Neural cell (in vitro differentiated cells): ENCODE results near the gene CCM2L. TPM values are rescaled to one million over a fixed set of nuclear protein-coding genes. Genes with fewer than 3 reads are reported as not detected.

Experiments used
- H2AFZ ChIP-seq: fragments of 200-600, 300-800 bp; sonication (generic), shearing (Covaris generic); 2 replicates; pipeline ENCODE4 v1.6.0; 2014; ENCODE audit warnings: low read depth, mild to moderate bottlenecking, antibody characterized with exemption, low read length, moderate library complexity
- H3F3A ChIP-seq: fragments of 200-600 bp; shearing (Covaris generic); 2 replicates; pipeline ENCODE4 v1.6.1; 2016; ENCODE audit warnings: mild to moderate bottlenecking, moderate library complexity, mixed read lengths, antibody characterized with exemption, low read length; ENCODE audit not compliant: insufficient read depth, poor library complexity, severe bottlenecking
- H3K27ac ChIP-seq: fragments of 200-600, 300-800 bp; sonication (generic), shearing (Covaris generic); 2 replicates; pipeline ENCODE4 v1.5.1; 2014; ENCODE audit warnings: mild to moderate bottlenecking, low read length, moderate library complexity
- H3K27me3 ChIP-seq: fragments of 300-800, 200-600 bp; sonication (generic), shearing (Covaris generic); 2 replicates; pipeline ENCODE4 v1.6.0; 2014; ENCODE audit warnings: mild to moderate bottlenecking, low read depth, low read length, moderate library complexity; ENCODE audit not compliant: insufficient read depth
- H3K36me3 ChIP-seq: fragments of 300-800, 200-600 bp; sonication (generic), shearing (Covaris generic); 2 replicates; pipeline ENCODE4 v1.5.1; 2014; ENCODE audit warnings: mild to moderate bottlenecking, antibody characterized with exemption, low read length, moderate library complexity; ENCODE audit not compliant: insufficient read depth
- H3K4me2 ChIP-seq: fragments of 300-800, 200-600 bp; sonication (generic), shearing (Covaris generic); 2 replicates; pipeline ENCODE4 v1.6.0; 2014; ENCODE audit warnings: mild to moderate bottlenecking, low read length
- H3K4me3 ChIP-seq: fragments of 300-800, 200-600 bp; sonication (generic), shearing (Covaris generic); 2 replicates; pipeline ENCODE4 v1.5.1; 2014; ENCODE audit warnings: mild to moderate bottlenecking, low read length, moderate library complexity
- H3K79me2 ChIP-seq: fragments of 200-600 bp; shearing (Covaris generic); replicated peaks from 2 replicates; pipeline ENCODE4 v1.6.0; 2014; ENCODE audit warnings: mild to moderate bottlenecking, low read length, moderate library complexity; ENCODE audit not compliant: insufficient read depth
- H3K9ac ChIP-seq: fragments of 300-800, 200-600 bp; sonication (generic), shearing (Covaris generic); 2 replicates; pipeline ENCODE4 v1.6.1; 2016; ENCODE audit warnings: mild to moderate bottlenecking, low read length, mixed read lengths
- H3K9me2 ChIP-seq: fragments of 200-600 bp; shearing (Covaris generic); 2 replicates; pipeline ENCODE4 v1.6.1; 2016; ENCODE audit warnings: mild to moderate bottlenecking, low read length, mixed read lengths; ENCODE audit not compliant: insufficient read depth
- H3K9me3 ChIP-seq: fragments of 200-600, 300-800 bp; sonication (generic), shearing (Covaris generic); 2 replicates; pipeline ENCODE4 v1.6.1; 2016; ENCODE audit warnings: mild to moderate bottlenecking, mixed run types, low read length, moderate library complexity, mixed read lengths
- H4K20me1 ChIP-seq: fragments of 200-600 bp; shearing (Covaris generic); 2 replicates; pipeline ENCODE4 v1.6.1; 2016; ENCODE audit warnings: mild to moderate bottlenecking, mixed run types; ENCODE audit not compliant: insufficient read depth
- CTCF ChIP-seq: fragments of 450-650 bp; IDR thresholded peaks from 2 replicates; pipeline ENCODE4 v1.5.1; 2014; ENCODE audit warnings: antibody characterized with exemption, mild to moderate bottlenecking, moderate library complexity; ENCODE audit not compliant: poor library complexity, severe bottlenecking
- EP300 ChIP-seq: fragments of 450-650 bp; conservative IDR thresholded peaks from 2 replicates; pipeline ENCODE4 v1.6.1; 2014; ENCODE audit warnings: antibody characterized with exemption, mild to moderate bottlenecking, moderate library complexity; ENCODE audit not compliant: poor library complexity, severe bottlenecking
- EZH2 ChIP-seq: fragments of 200-600, 300-800 bp; shearing (Covaris generic), sonication (generic); IDR thresholded peaks from 2 replicates; pipeline ENCODE4 v1.6.1; 2014; ENCODE audit warnings: antibody characterized with exemption, low read length, borderline replicate concordance, mild to moderate bottlenecking; ENCODE audit not compliant: insufficient read depth, poor library complexity, severe bottlenecking
- MXI1 ChIP-seq: fragments of 450-650 bp; conservative IDR thresholded peaks from 2 replicates; pipeline ENCODE4 v1.6.1; 2014; ENCODE audit warnings: antibody characterized with exemption, mild to moderate bottlenecking; ENCODE audit not compliant: poor library complexity, severe bottlenecking
- POLR2AphosphoS5 ChIP-seq: IDR thresholded peaks from 2 replicates; pipeline ENCODE4 v1.6.1; 2012
- RAD21 ChIP-seq: fragments of 450-650 bp; conservative IDR thresholded peaks from 2 replicates; pipeline ENCODE4 v1.6.1; 2014; ENCODE audit warnings: antibody characterized with exemption, mild to moderate bottlenecking, moderate library complexity
- REST ChIP-seq: IDR thresholded peaks from 2 replicates; pipeline ENCODE4 v1.6.1; 2012; ENCODE audit warnings: borderline replicate concordance
- SMC3 ChIP-seq: fragments of 450-650 bp; conservative IDR thresholded peaks from 2 replicates; pipeline ENCODE4 v1.6.1; 2014; ENCODE audit warnings: antibody characterized with exemption, mild to moderate bottlenecking, moderate library complexity; ENCODE audit not compliant: poor library complexity
- TAF1 ChIP-seq: IDR thresholded peaks from 2 replicates; pipeline ENCODE4 v1.6.1; 2012; ENCODE audit warnings: low read depth
- polyA plus RNA-seq: library from polyadenylated mRNA; depleted of rRNA; stranded (reverse); fragments of >200 nt; gene quantifications from 2 replicates; pipeline ENCODE4 v1.2.3, GENCODE V29; 2014

CCM2L gene
- polyA plus RNA-seq, 1 donor from 2014 or later: 3.0 TPM

- Histone ChIP-seq H2AFZ (no peak overlapping the region), H3F3A (no peaks in the 10 kb centered on the region), H3K27ac (no peak overlapping the region), H3K9ac (no peak overlapping the region), H3K4me2 (no peak overlapping the region), H3K9me2 (no peaks in the 10 kb centered on the region), H3K79me2 (no peaks in the 10 kb centered on the region), H4K20me1 (no peaks in the 10 kb centered on the region), H3K36me3 (no peaks in the 10 kb centered on the region), H3K9me3 (no peaks in the 10 kb centered on the region), H3K4me3 (no peak overlapping the region), H3K27me3 (no peaks in the 10 kb centered on the region)
- no peak for TF ChIP-seq RAD21
- no peak for TF ChIP-seq EP300
- no peak for TF ChIP-seq POLR2AphosphoS5
- TF ChIP-seq MXI1: no peak
- TF ChIP-seq CTCF: no peak
- no peak for TF ChIP-seq REST
- TF ChIP-seq SMC3: no peak
- no peak for TF ChIP-seq EZH2
- no peak for TF ChIP-seq TAF1
These were observed 67.0 kb downstream of the CCM2L start for GRCh38 chr20:32077190-32077589.

GRCh38 chr20:32078322-32078721 lies 68.1 kb downstream of the CCM2L start:
- Histone ChIP-seq H2AFZ (no peak overlapping the region), H3K36me3 (no peaks in the 10 kb centered on the region), H3K9me3 (no peaks in the 10 kb centered on the region)

More at GRCh38 chr20:32078322-32078721, 68.1 kb downstream of the CCM2L start:
- H3K27ac ChIP-seq: no peak overlapping the region
- H3K79me2 ChIP-seq: no peaks in the 10 kb centered on the region
- no peaks in the 10 kb centered on the region for H3K9me2 ChIP-seq
- H3K4me3 ChIP-seq: no peak overlapping the region
- no peak overlapping the region for H3K9ac ChIP-seq
- H3K27me3 ChIP-seq: no peaks in the 10 kb centered on the region
- no peaks in the 10 kb centered on the region for H4K20me1 ChIP-seq
- no peaks in the 10 kb centered on the region for H3F3A ChIP-seq
- no peak overlapping the region for H3K4me2 ChIP-seq
- TF ChIP-seq TAF1 (no peak), RAD21 (no peak), SMC3 (no peak), REST (no peak), CTCF (no peak), EP300 (no peak), MXI1 (no peak), POLR2AphosphoS5 (no peak), EZH2 (no peak)
